GM12864 (cell line): ENCODE measurements around the gene CEP20.

Source experiments
- DNase-seq: peaks from one replicate; pipeline ENCODE4 v3.0.0-alpha.2; 2011; ENCODE audit warnings: low read depth
- H3K4me3 ChIP-seq: 2 replicates; pipeline ENCODE4 v1.5.1; 2011; ENCODE audit warnings: mild to moderate bottlenecking, low read depth, low read length, control low read depth
- CTCF ChIP-seq: IDR thresholded peaks from 2 replicates; pipeline ENCODE4 v1.5.1; 2011; ENCODE audit warnings: low read depth, mild to moderate bottlenecking, moderate library complexity, low read length, control low read depth, inconsistent platforms; ENCODE audit errors: missing control alignments

The CEP20 gene

DNA sequence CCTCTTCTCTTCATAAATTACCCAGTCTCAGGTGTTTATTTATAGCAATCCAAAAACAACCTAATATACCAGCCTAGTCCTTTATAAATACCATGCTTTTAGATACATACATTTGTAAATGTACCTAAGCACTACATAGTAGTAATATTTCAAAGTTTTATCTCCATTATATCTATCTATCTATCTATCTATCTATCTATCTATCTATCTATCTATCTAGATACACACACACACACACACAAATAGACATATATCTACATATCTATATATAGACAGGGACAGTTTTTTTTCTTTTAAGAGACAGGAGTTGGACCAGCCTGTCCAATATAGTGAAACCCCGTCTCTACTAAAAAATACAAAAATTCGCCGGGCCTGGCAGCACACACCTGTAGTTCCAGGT lies 5.8 kb downstream of the CEP20 start:
- no peak overlapping the region for H3K4me3 ChIP-seq
- no peak for TF ChIP-seq CTCF

DNA sequence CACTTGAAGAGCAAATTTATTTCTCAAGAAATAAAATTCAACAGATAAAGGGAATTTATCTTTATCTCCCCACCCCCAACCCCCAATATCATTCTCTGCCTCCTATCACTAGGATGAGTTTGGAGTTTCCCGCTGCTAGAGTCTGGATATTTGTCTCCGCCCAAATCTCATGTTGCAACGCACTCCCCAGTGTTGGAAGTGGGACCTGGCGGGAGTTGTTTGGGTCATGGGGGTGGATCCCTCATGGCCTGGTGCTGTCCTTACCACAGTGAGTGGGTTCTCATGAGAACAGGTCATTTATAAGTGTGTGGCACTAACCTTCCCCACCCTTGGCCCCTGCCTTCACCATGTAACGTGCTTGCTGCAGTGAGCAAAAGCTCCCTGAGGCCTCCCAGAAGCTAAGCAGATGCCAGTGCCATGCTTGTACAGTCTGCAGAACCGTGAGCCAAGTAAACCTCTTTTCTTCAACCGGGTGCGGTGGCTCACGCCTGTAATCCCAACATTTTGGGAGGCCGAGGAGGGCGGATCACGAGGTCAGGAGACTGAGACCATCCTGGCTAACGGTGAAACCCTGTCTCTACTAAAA lies 6.5 kb downstream of the CEP20 start:
- H3K4me3 ChIP-seq: no peak overlapping the region
- DNase-seq: no peak
- no peak for TF ChIP-seq CTCF

More for the DNA sequence above, 5.8 kb downstream of the CEP20 start:
- no peak for DNase-seq

- no peak overlapping the region for H3K4me3 ChIP-seq
- TF ChIP-seq CTCF: no peak
- DNase-seq: no peak
These were observed 7.7 kb downstream of the CEP20 start for GRCh38 chr16:15880434-15881308.

DNA sequence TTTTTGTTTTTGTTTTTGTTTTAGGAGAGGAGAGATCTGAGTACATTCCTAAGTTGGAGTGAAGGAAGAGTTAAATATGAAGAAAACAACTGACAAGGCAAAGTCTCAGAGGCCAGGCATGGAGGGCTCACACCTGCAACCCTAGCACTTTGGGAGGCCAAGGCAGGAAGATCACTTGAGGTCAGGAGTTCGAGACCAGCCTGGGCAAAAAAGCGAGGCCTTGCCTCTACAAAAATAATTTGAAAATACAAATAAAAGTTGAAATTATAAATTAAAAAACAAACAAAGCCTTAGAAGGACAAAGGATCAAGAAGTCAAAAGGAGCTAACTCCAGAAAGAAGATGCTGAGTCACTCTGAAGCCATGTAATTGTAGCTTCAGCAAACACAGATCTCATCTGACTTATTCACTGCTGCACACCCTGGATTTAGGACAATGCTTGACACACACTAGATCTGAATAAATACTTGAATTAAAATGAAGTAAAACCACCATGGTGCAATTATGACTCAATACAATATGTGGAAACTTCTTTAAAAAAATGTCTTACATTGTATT lies 9.1 kb downstream of the CEP20 start:
- no peak for DNase-seq
- TF ChIP-seq CTCF: no peak
- no peak overlapping the region for H3K4me3 ChIP-seq

GRCh38 chr16:15876503-15876902 lies 11.9 kb downstream of the CEP20 start:
- TF ChIP-seq CTCF: no peak
- no peak overlapping the region for H3K4me3 ChIP-seq
- DNase-seq: no peak

DNA sequence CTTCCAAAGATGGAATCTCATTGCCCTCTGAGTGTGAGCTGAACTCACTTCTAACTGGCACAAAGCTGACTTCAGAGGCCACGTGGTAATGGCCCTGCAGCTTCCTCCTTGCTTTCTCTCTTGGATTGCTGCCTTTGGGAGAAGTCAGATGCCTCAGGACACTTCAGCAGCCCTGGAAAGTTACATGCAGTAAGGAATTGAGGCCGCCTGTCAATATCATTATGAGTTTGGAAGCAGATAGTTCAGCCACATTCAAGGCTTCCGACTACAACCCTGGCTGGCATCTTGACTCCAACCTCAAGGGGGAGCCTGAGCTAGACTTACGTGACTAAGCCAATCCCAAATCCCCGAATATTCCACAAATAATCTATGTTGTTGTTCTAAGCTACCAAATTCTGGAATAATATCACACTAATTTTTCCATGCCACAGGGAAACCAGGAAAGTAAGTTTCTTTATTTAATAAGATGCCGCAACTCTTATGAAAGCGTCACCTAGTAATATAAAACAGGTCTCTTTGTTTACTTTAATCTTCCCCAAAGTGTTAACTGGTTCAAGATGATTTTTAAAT lies 13.6 kb downstream of the CEP20 start:
- DNase-seq: no peak
- no peak overlapping the region for H3K4me3 ChIP-seq
- peak; percentile 57 for TF ChIP-seq CTCF
